ENCODE measurements around the gene LAIR1.

Gene LAIR1

DNA sequence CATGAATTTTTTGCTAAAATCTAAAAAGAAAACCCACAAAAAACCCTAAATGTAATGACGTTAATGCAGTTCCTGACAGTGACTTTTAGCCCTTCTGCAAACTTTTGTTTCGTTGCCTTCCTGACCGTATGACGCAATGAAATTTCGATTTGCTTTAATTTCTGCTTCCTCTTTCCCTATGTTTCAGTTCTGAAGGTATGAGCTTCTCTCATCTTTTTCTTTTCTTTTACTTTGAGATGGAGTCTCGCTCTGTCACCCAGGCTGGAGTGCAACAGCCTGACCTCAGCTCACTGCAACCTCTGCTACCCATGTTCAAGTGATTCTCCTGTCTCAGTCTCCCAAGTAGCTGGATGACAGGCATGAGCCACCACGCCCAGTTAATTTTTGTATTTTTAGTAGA, 45.7 kb downstream of the LAIR1 start:
- no peak for DNase-seq (ENCODE audit: extremely low read depth in 1 of 2, low read depth in 1 of 2)

- DNase-seq (ENCODE audit: extremely low read depth in 1 of 2, low read depth in 1 of 2), result no peak
Measured at GRCh38 chr19:54317965-54318240, 46.8 kb downstream of the LAIR1 start.

DNA sequence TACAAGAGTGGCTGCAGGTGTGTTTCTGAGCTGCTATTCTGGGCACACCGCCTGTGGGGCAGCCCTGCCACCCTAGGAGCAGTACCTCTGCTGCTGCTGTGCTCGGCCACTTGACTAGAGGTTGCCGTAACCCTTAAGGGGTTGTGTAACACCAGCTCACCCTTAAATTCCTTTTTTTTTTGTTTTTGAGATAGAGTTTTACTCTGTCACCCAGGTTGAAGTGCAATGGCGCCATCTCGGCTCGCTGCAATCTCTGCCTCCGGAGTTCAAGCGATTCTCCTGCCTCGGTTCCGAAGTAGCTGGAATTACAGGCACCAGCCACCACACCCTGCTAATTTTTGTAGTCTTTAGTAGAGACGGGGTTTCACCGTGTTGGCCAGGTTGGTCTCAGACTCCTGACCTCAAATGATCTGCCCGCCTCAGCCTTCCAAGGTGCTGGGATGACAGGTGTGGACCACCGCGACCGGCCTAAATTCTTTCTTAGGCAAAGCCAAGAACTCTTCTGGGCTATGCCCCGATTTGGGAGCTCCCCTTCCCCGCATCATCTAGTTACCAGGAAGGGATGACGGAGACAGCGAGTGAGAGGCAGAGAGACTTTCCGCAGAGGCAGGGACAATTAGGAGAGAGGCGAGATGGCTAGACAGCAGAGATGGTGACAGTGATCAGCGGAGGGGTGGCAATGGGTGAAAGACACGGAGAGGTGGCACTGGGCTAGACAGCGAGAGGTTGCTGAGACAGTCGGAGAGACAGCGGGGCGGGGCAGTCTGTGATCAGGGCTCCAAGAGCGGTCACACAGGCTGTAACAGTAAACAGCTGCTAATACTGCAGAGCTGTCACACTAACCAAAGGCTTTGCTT, 47.4 kb downstream of the LAIR1 start:
- DNase-seq (ENCODE audit: extremely low read depth in 1 of 2, low read depth in 1 of 2), result no peak

DNA sequence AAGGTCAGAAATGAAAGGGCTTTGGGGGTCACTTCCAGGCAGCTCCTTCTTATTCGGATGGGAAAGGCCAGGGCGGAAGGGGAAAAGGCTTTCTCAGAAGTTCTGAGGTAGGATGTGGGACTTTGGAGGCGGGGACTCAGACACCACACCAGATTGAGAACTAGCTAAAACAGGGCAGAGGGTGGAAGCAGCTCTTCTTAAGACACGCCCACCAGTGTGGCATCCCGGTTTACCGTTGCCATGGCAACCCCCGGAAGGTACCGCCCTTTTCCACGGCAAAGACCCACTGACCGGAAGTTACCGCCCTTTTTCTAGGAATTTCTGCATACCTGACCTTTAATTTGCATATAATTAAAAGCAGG, 48.0 kb downstream of the LAIR1 start:
- no peak for DNase-seq (ENCODE audit: extremely low read depth in 1 of 2, low read depth in 1 of 2)

DNA sequence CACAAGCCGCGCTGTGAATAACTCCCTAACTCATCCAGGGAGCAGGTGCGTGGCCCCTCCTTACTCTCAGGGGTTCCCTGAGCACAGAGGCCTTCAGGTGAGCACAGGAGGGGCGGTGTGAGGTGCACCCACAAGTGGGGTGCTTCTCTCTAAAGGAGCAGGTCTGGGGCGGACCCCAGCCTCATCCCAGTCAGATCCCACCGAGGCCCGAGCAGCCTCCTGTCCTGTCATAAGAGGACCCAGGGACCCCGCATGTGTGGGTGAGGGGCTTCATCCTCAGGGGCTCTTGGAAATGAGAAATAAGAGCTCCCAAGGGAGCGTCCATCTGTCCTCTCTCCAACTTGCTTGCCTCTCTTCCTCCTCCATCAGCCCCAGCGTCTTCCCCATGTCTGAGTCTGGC, 48.8 kb downstream of the LAIR1 start:
- no peak for DNase-seq (ENCODE audit: extremely low read depth in 1 of 2, low read depth in 1 of 2)

DNA sequence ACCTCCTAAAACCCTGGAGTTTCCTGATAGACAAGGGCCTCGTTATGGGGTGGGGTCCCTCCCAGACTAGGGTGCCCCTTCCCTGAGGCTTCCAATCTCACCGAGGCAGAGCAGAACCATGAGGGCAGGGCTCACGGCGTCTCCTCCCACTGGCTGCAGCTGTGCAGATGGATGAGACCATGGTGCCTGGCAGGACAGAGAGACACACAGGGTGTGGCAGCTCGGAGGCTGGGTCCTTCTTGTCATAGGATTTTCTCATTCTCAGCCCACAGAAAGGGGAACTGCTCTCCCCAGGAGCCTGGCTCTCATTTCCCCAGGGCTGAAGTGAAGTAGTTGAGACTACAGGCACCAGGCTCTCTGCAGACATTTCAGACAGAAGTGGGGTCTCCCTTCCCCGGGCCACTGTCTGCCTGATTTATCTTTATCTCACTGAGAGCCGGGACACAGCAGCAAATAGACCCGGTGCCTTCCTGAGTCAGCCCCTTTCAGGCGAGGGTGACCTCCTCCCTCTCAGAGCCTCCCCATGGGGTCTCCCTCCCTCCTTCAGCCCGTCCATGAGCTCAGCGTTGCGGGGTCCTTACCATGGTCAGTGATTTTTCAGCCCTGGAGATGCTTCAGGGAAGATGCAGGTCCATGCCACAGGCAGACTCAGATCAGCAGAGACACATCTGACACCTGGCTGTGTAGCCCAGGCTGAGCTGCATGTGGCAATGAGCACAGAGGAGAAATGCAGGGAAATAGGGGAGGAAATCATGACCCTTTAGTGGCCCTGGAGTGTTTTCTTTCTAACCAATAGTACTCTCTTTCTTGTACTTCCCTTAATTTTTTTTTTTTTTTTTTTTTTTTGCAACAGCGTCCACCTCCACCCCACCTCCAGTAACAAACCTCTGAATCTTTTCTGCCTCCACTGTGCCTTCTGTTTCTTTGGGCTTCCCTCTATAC, 52.0 kb downstream of the LAIR1 start, which contains the start of gene LILRA5:
TSS of gene LILRA5 (minus strand) at position 731 of the 942 bp plus-strand sequence. CDS start at position 584, 147 bp downstream.
- DNase-seq (ENCODE audit: extremely low read depth in 1 of 2, low read depth in 1 of 2), result no peak

DNA sequence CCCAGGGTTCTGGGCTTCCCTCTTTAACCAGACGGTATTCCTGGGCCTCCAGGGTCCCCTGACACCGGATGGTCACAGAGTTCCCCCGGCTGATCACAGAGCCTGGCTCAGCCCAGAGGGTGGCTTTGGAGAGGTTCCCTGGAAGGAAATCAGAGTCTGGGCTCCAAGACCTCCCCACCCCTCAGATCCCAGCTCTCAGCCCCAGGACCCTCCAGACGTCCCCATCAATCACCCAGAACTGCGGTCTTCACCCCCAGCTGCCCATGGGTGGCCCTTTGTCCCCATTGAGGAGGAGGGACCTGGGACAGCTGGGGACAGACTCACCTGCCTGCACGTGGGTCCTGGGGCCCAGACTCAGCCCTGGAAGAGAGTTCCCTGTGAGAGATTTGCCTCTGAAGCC, 52.7 kb downstream of the LAIR1 start:
- DNase-seq (ENCODE audit: extremely low read depth in 1 of 2, low read depth in 1 of 2), result no peak

- DNase-seq (ENCODE audit: extremely low read depth in 1 of 2, low read depth in 1 of 2), result no peak
Measured at GRCh38 chr19:54311486-54311885, 53.2 kb downstream of the LAIR1 start.

DNA sequence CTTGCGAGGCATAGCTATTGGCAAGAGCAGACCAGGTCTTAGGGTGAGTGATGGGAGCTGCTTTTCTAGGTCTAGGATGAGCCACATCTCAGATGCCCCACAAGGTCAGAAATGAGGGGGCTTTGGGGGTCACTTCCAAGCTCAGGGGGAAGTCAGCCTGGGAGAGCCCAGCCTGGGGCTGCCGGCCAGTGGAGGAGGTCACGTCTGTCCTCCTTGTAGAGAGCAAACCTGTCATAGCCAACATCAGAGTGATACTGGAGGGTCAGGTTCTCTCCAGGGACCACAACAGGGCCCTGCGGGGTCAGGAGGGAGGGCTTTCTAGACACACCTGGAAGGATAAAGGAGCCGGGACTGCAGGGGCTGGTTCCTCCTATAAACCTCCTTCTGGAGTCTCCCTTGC, 54.2 kb downstream of the LAIR1 start:
- DNase-seq (ENCODE audit: extremely low read depth in 1 of 2, low read depth in 1 of 2), result no peak

GRCh38 chr19:54309811-54310210, 54.9 kb downstream of the LAIR1 start:
- no peak for DNase-seq (ENCODE audit: extremely low read depth in 1 of 2, low read depth in 1 of 2)

- no peak for DNase-seq (ENCODE audit: extremely low read depth in 1 of 2, low read depth in 1 of 2)
Measured at GRCh38 chr19:54307389-54308020, 57.2 kb downstream of the LAIR1 start.

DNA sequence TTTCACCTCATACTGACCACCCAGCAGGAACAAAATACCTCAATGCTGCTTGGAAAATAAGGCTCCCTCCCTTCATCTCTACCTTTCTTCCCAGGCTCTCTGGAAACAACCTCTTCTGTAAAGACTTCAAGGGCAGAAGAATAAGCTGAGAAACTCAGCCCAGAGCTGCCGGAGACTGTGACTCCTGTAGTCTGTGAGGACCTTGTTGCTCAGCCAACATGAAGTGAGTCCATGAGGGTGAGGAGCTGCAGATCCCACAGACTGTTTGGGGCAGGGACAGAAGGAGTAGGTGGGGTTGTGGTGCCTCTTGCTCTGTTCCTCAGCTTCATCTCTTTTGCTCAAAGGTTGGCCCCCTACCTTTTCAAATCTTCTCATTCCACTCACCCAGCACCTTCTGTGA, 59.6 kb downstream of the LAIR1 start:
- DNase-seq (ENCODE audit: extremely low read depth in 1 of 2, low read depth in 1 of 2), result no peak

GRCh38 chr19:54302257-54302656, 62.5 kb downstream of the LAIR1 start:
- no peak for DNase-seq (ENCODE audit: extremely low read depth in 1 of 2, low read depth in 1 of 2)

Data from activated CD8-positive, alpha-beta memory T cell treated with anti-CD3 and anti-CD28 coated beads for 1 hour (primary cell).